Gastroesophageal sphincter (tissue), 3 donors: ENCODE data around the gene TRMT10B.

Experiments used
- EP300 ChIP-seq: sonication (generic); formaldehyde crosslinking; IDR thresholded peaks from one replicate; pipeline ENCODE4 v1.6.1; 2017; ENCODE audit warnings: antibody characterized with exemption, mild to moderate bottlenecking
- POLR2A ChIP-seq, 2 donors: fragments of 450-650 bp; IDR thresholded peaks; one replicate each; pipeline ENCODE4 v1.6.1; 2017; ENCODE audit warnings: antibody characterized with exemption in 2 of 2, mild to moderate bottlenecking in 2 of 2, moderate library complexity in 1 of 2
- POLR2AphosphoS5 ChIP-seq: sonication (generic); formaldehyde crosslinking; IDR thresholded peaks from one replicate; pipeline ENCODE4 v1.6.1; 2017; ENCODE audit warnings: antibody characterized with exemption
- TF ChIP-seq, protein P1 (sequence below), 4 experiments: fragments of 200-600 bp in 2 of 4; fragments of 450-650 bp in 2 of 4; sonication (generic) in 1 of 4; IDR thresholded peaks; one replicate each; pipeline ENCODE4 v1.5.1; 2017 to 2019; ENCODE audit warnings: antibody characterized with exemption in 4 of 4, mild to moderate bottlenecking in 2 of 4, moderate library complexity in 2 of 4

DNA sequence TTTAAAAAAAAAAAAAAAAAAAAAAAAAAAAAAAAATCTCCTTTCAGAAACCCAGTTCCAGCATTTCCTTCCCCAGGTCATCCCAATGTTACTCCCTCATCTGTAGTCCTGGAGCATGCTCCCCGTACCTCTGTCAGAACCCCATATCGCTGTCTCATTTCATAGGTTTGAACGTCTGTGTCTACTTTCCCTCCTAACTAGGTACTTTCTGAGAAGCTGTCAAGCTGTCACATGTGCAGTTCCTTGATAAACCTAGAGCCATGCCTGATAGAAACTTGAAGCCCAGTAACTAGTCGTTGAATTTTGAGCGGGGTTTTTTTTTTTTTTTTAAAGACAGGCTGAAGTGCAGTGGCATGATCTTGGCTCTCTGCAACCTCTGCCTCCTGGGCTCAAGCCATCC lies 15.7 kb downstream of the TRMT10B start:
- TF ChIP-seq POLR2A (IDR thresholded peaks at IDR 0.05) (no peak), POLR2AphosphoS5 (no peak), EP300 (no peak)
- TF ChIP-seq, protein P1, sequence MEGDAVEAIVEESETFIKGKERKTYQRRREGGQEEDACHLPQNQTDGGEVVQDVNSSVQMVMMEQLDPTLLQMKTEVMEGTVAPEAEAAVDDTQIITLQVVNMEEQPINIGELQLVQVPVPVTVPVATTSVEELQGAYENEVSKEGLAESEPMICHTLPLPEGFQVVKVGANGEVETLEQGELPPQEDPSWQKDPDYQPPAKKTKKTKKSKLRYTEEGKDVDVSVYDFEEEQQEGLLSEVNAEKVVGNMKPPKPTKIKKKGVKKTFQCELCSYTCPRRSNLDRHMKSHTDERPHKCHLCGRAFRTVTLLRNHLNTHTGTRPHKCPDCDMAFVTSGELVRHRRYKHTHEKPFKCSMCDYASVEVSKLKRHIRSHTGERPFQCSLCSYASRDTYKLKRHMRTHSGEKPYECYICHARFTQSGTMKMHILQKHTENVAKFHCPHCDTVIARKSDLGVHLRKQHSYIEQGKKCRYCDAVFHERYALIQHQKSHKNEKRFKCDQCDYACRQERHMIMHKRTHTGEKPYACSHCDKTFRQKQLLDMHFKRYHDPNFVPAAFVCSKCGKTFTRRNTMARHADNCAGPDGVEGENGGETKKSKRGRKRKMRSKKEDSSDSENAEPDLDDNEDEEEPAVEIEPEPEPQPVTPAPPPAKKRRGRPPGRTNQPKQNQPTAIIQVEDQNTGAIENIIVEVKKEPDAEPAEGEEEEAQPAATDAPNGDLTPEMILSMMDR (IDR thresholded peaks at IDR 0.05) = no peak
